ENCODE measurements around the gene STRBP.
"Not testable (repeated sequence)": the region's sequence is repeated elsewhere in the genome, so short reads cannot be mapped to it uniquely, and the experiment has no call there.

STRBP gene

GRCh38 chr9:123268465-123269259 is at the start of gene STRBP:
Gene STRBP, minus strand, starts transcription at chr9:123268586. Its CDS starts 84,452 bp downstream, at chr9:123184134.
- peak; percentile 86 for DNase-seq

GRCh38 chr9:123316053-123316718 is 47.8 kb upstream of the STRBP start:
- DNase-seq = no peak

- no peak for DNase-seq
Observed at GRCh38 chr9:123315635-123316034, 47.2 kb upstream of the STRBP start.

- DNase-seq = no peak
Observed at GRCh38 chr9:123314617-123315016, 46.2 kb upstream of the STRBP start.

GRCh38 chr9:123312306-123312877 is 44.0 kb upstream of the STRBP start:
- no peak for DNase-seq

GRCh38 chr9:123311250-123311752 is 42.9 kb upstream of the STRBP start:
- no peak for DNase-seq

- no peak for DNase-seq
Observed at GRCh38 chr9:123310551-123311249, 42.3 kb upstream of the STRBP start.

GRCh38 chr9:123309611-123310010 is 41.2 kb upstream of the STRBP start:
- no peak for DNase-seq

GRCh38 chr9:123305879-123306278 is 37.5 kb upstream of the STRBP start:
- DNase-seq = peak; percentile 80

- DNase-seq = no peak
Observed at GRCh38 chr9:123304340-123304691, 35.9 kb upstream of the STRBP start.

- no peak for DNase-seq
Observed at GRCh38 chr9:123302348-123303214, 34.2 kb upstream of the STRBP start.

- not testable (repeated sequence) for DNase-seq
Observed at GRCh38 chr9:123301936-123302335, 33.5 kb upstream of the STRBP start.

- DNase-seq = no peak
Observed at GRCh38 chr9:123300554-123300953, 32.2 kb upstream of the STRBP start.

GRCh38 chr9:123299558-123300126 is 31.3 kb upstream of the STRBP start:
- peak; percentile 43 for DNase-seq

- DNase-seq = no peak
Observed at GRCh38 chr9:123296174-123296573, 27.8 kb upstream of the STRBP start.

- DNase-seq = peak; percentile 36
Observed at GRCh38 chr9:123291736-123292135, 23.4 kb upstream of the STRBP start.

GRCh38 chr9:123290764-123291163 is 22.4 kb upstream of the STRBP start:
- DNase-seq = no peak

- no peak for DNase-seq
Observed at GRCh38 chr9:123287639-123288038, 19.3 kb upstream of the STRBP start.

- no peak for DNase-seq
Observed at GRCh38 chr9:123286324-123286723, 17.9 kb upstream of the STRBP start.

GRCh38 chr9:123284656-123285055 is 16.3 kb upstream of the STRBP start:
- no peak for DNase-seq

GRCh38 chr9:123283455-123283854 is 15.1 kb upstream of the STRBP start:
- DNase-seq = no peak

- DNase-seq = no peak
Observed at GRCh38 chr9:123283048-123283408, 14.6 kb upstream of the STRBP start.
